GM19043 (cell line): ENCODE data around the gene FYN.

Source experiments
- ATAC-seq: cut with Tn5 transposase; IDR thresholded peaks from one replicate; pipeline ENCODE4 v1.9.1; 2021; ENCODE audit warnings: low read depth; ENCODE audit not compliant: unreplicated experiment

The FYN gene

GRCh38 chr6:111812060-111813038 is 60.9 kb downstream of the FYN start:
- no peak for ATAC-seq

DNA sequence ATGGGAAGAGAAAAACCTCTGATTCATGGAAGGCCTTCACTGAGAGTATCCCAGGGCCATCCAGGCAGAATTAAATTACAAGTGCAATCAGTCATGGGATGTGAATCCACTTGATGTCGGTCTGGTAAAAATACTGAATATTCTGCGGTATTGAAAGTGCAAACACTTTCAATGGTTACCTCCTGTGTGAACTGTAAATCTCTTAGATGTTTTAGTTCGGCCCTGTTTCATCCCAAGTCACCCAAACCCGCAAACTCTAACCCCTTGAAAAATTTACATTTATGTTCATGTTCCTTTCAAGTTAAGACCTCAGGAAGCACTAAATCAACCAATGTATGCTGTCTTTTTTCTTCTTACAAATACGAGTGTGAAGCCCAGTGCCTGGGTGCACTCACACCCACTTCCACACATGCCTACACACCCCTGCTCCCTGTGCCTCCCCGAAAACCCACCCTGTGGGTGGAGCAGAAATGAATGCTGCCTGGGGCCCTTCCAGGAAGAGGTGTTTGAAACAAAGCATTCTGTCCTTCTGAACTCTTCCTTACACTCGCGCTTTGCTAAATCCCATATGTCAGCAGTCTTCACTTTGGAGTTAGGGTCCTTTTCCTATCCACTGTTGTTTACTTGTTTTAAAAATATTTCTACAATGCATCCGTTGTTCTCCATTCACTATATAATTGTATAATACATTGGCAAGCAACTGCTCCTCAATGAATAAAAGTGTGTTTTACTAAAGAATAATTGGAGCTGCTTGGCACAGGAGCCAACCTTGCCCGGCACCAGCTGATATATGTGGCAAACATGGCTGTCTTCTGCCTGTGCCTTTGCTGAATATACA is 62.7 kb downstream of the FYN start:
- no peak for ATAC-seq

DNA sequence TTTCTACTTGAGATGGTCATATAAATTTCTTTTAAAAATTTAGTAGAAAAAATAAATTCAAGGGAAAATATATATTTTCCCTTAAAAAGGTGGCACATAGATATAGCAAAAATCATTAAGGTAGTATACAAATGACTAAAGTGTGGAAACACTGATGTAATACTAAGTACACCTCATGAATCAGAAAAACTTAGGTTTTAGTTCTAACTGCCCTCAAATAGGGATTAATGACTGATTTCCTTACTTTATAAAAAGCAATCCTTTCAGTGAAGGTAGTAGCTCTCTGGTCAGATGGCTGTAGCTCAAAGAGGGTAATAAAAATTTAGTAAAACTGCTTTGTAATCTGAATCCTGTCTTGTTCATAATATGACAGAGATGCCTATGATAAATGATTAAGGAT is 63.5 kb downstream of the FYN start:
- ATAC-seq, result no peak

DNA sequence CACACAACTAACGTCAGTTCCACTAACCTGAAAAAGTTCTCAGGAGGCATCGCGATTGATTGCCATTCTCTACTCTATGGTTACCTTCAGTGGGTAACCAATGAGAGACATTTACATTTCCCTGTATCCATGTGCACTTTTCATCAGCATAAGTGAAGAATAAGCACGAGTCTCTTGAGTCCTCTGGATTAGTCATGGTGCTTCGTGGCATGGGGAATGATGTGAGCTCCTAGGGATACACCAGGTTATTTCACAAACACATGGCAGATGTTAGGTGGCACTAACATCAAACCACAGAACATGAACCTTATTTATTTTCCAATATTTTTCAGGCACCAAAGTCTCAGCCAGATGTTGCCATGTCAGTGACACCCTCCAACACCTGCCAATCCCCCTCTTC is 64.0 kb downstream of the FYN start:
- no peak for ATAC-seq

DNA sequence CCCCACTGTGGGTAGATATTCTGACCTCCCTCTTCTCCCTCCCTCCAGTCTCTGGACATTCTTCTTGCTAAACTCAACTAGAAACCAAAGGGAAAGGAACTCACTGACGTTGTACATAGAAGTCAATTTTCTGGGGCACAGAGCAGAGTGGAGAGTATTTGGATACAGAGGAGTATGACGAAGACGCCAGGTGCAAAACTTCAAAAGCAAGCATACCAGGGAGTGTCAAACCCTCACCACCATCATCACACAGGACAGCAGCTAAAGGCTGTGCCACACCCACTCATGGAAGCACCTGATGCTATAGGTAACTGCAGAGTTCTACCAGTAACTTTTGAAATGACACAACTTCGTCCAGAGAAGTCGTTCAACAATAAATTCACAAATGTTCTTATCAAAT is 64.8 kb downstream of the FYN start:
- ATAC-seq, result no peak

DNA sequence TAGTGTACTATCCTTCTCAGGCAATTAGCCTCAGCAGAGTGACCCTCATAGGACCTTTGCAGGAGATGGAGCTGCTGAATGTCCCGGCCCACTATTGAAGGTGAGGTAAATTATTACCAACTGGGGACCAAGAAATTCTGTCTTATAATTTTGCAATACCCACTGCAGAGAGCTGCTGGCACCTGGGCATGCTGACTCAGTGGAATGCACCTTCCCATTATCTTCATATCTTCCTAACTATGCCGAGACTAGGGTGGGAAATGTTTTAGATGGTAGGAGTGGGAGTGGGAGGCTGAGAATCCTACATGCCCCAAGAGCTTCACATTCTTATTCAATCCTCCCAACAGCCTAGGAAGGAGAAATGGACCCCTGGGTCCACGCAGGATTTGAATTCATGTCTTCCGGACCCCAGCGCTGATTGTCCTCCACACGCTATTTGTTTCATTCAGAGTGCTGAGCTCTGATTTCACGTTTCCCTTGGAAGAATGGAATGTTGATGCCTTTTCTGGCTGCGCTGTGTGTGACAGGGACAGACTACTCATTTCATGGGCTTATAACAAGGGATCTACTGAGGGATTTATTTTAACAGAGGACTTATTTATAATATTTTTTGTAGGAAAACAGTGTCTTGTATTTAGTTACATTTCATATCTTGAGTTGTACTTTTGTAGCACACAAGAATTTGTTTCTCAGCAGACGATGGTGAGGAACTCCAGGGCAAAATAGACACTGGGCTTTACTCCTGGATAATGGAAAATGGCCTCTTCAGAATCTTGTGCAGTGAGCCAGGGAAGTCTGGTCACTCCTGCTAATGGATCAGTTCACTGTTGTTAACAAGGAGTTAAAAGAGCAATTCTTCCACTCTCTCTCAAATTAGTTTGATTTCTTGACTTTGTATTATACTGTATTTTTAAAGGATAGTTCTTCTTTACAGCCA is 66.4 kb downstream of the FYN start:
- no peak for ATAC-seq

DNA sequence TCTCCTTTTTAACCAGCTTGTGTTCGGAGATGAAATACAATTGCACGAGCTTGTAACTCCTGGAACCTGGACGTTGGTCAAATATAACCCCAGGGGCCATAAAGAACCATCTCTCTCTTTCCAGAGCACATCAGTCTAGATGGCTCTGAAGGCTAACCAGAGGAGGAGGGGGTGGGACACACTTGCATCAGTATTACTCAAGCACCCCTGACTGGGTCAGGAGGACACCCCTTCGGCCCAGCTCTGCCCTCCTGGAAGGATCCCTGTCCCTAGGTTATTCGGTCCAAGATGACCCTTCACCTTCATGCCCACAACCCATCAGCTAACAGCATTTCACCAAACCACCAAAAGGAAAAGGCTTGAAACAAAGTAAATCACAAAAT is 67.1 kb downstream of the FYN start:
- ATAC-seq, result no peak

DNA sequence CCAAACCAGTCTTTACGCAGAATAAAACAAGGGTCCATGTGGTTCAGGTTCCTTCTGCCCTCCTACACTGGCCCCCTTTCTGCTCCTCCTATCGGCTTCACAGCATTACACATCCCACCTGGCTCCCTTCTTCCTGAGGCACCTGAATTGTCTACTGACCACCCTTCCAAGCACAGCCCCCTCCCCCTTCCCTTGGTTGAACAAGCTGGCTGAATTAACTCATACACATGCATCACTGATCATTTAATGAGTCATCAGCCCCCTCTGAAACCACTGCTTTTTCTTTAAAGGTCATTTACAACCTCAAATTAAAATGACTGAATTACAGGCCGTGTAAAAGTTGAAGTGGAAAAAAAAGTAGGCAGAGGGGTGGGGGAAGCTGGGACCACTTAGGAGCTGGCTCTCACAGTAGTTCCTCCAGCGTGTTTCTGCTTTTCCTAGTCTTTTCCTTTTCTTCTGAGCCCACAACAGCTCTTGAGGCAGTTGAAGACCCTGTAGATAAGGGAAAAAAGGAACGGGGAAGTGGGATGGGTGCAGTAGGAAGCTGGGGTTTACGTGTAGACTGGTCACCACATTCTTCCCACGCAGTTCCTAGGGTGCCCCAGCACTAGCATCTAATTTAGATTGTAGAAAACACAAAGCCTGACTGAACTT is 67.6 kb downstream of the FYN start:
- peak; percentile 40 for ATAC-seq

GRCh38 chr6:111804627-111805235 is 68.5 kb downstream of the FYN start:
- peak; percentile 57 for ATAC-seq

- no peak for ATAC-seq
Observed at GRCh38 chr6:111803804-111804203, 69.4 kb downstream of the FYN start.

DNA sequence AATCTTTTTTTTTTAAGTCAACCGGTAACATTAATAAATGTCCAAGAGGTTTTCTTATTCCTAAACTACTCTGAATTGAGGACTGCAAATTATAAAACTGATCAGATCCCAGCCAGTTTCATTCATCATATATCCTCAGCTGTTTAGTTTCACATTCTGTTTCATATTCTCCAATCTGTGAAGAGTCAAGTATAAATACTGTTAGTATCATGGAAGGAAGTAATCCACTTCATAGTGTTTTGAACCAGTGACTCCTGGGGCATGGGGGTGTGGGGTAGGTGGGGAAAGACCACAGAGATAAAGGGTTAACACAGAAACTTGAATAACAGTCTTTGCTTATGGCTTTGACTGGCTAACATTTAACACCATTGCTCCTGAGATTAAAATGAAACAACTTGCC is 69.9 kb downstream of the FYN start:
- no peak for ATAC-seq

DNA sequence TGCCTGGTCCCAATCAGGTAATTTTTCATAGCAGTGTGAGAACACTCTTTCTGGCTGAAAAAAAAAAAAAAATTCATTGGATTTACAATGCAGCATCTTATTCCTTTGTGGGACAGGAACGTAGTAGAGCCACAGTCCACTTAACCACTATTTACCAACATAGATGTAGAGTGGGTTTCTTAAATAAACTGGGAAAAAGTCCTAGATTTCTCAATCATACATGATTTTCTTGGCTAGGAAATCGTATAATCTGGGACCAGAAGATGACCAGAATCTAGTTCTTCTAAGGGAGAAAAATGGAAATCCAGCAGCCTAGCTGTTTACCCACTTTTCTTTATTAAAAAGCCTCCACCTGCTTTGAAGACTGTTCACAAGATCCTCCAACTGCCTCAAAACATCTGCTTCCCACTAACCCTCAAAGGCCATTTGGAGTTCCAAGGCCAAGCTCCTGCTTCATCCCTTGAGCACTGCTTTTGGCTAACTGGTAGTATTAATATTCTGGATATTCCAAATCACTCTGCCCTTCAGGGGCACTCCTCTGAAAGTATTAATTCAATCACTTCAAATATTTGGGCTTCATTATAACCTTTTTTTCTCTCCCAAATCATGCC is 70.4 kb downstream of the FYN start:
- no peak for ATAC-seq

- no peak for ATAC-seq
Observed at GRCh38 chr6:111802015-111802414, 71.2 kb downstream of the FYN start.

DNA sequence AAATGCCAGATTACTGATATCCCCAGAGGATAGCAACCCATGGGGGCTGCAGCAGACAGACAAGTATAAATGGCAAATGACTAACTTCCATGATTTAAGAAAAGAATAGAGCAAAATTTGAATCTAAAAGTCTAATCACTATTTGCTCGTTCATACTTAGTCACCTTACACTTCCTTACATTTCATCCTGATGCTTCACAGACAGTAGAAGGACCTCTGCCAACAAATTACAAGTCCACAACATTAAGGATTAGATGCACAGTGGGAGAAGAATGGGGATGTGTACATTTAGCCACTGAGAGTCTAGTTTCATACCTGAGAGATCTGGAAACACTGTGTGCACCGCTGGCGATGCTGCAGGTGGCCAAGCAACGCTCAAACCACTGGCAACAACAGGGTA is 72.4 kb downstream of the FYN start:
- no peak for ATAC-seq

- no peak for ATAC-seq
Observed at GRCh38 chr6:111800259-111800765, 72.9 kb downstream of the FYN start.

GRCh38 chr6:111799576-111800258 is 73.5 kb downstream of the FYN start:
- no peak for ATAC-seq

DNA sequence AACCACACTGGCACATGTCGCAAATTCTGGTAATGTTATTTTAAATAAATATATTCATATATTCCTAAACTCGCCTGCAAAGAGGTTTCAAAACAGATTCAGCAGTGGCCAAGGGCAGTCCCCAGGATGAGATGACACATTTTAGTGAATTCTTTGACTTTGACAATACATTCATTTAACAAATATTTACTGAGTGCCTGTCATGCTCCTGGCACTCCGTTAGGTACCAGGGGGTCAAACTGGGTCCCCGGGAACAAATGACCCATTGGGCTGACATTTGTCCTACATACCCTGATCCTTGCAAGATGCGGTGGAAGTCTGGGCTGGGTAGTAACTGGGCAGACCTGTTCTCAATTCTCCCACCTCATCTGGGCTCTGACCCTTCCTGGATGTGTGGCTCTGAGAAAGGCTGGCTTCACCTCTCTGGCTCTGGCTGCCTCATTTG is 74.9 kb downstream of the FYN start:
- no peak for ATAC-seq

DNA sequence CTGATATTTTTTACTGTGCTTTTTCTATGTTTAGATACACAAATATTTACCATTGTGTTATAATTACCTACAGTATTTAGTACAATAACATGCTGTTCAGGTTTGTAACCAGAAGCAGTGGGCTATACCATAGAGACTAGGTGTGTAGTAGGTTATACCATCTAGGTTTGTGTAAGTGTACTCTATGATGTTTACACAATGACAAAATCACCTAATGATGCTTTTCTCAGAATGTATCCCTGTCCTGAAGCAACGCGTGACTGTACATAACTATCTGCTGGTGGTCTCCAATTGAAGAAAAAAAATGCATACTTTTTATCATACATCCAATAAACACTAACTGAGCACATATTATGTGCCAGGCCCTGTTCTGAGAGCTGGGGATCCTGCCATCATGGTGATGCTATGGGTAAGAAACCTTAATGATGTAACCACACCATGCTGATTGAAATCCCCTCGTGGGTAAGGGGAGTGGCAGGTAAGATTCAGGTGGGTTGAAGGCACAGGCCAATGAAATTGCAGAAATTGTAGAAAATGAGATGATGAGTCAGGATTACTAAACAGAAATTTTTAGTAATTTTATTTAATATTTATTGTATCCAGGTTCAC is 76.8 kb downstream of the FYN start:
- no peak for ATAC-seq
